A549 (cell line): Measurements from ENCODE around the gene GOLGA8B.

Experiments used
- BHLHE40 ChIP-seq: IDR thresholded peaks from 2 replicates; pipeline ENCODE4 v1.6.1; 2012; ENCODE audit warnings: low read depth, low read length, inconsistent platforms
- CEBPB ChIP-seq, 2 experiments: fragments of >200 bp in 1 of 2; sonication (Bioruptor Twin) in 1 of 2; formaldehyde crosslinking in 1 of 2; IDR thresholded peaks; 2 replicates each; pipeline ENCODE4 v1.6.1; 2012 to 2016
- CHD4 ChIP-seq: fragments of 200-600 bp; sonication (generic); IDR thresholded peaks from 2 replicates; pipeline ENCODE4 v1.6.1; 2016; ENCODE audit warnings: antibody characterized with exemption, mild to moderate bottlenecking, borderline replicate concordance
- EP300 ChIP-seq, 2 experiments: fragments of >200 bp; sonication (Bioruptor Twin); formaldehyde crosslinking; IDR thresholded peaks; 2 replicates in 1 of 2; 3 replicates in 1 of 2; pipeline ENCODE4 v1.6.1; 2016 to 2017
- JUN ChIP-seq, 2 experiments: fragments of >200 bp; sonication (Bioruptor Twin); formaldehyde crosslinking; IDR thresholded peaks; 2 replicates in 1 of 2; 3 replicates in 1 of 2; pipeline ENCODE4 v1.6.1; 2016 to 2017
- NR3C1 ChIP-seq: fragments of >200 bp; sonication (Bioruptor Twin); formaldehyde crosslinking; IDR thresholded peaks from 3 replicates; pipeline ENCODE4 v1.6.1; 2017
- PHF8 ChIP-seq: fragments of 200-600 bp; sonication (generic); IDR thresholded peaks from 2 replicates; pipeline ENCODE4 v1.6.1; 2016; ENCODE audit warnings: low read depth, mild to moderate bottlenecking, antibody characterized with exemption, moderate library complexity, borderline replicate concordance
- POLR2A ChIP-seq: IDR thresholded peaks from 2 replicates; pipeline ENCODE4 v1.6.1; 2012; ENCODE audit warnings: mild to moderate bottlenecking, low read length
- RARB ChIP-seq: fragments of 250-450 bp; sonication (Bioruptor Pico); IDR thresholded peaks from 2 replicates; pipeline ENCODE4 v1.8.0; 2021; ENCODE audit warnings: mild to moderate bottlenecking, moderate library complexity
- TFCP2L1 ChIP-seq: fragments of 250-450 bp; sonication (Bioruptor Pico); IDR thresholded peaks from 2 replicates; pipeline ENCODE4 v1.5.0; 2021; ENCODE audit warnings: mild to moderate bottlenecking
- TP53 ChIP-seq: fragments of 250-450 bp; sonication (Bioruptor Pico); IDR thresholded peaks from 2 replicates; pipeline ENCODE4 v1.5.0; 2021; ENCODE audit warnings: mild to moderate bottlenecking, moderate library complexity
- TF ChIP-seq, protein P1 (sequence below): fragments of >200 bp; sonication (Bioruptor Twin); formaldehyde crosslinking; IDR thresholded peaks from 3 replicates; pipeline ENCODE4 v1.5.1; 2016
- TF ChIP-seq, protein P2 (sequence below): fragments of >200 bp; sonication (Bioruptor Twin); formaldehyde crosslinking; IDR thresholded peaks from 2 replicates; pipeline ENCODE4 v1.6.1; 2016

DNA sequence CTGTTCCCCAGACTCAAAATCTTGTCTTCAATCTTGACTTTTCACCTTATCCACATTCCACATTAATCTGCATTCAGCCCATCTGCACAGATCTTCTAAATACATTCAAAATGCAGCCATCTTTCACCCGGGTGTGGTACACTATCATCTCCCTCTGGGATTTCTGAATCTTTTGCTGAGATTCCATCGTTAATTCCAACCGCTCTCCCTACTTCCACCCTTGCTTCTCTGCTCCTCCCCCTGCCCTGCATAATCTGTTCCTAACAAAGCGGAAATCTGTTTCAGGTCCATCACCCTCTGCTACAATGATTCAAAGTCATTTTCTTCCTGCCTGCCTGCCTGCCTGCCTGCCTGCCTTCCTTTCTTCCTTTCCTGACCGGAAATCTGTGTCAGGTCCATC, 7.9 kb upstream of the GOLGA8B start:
- no peak for TF ChIP-seq TFCP2L1 (CRISPR knock-in tag)
- TF ChIP-seq, protein P1, sequence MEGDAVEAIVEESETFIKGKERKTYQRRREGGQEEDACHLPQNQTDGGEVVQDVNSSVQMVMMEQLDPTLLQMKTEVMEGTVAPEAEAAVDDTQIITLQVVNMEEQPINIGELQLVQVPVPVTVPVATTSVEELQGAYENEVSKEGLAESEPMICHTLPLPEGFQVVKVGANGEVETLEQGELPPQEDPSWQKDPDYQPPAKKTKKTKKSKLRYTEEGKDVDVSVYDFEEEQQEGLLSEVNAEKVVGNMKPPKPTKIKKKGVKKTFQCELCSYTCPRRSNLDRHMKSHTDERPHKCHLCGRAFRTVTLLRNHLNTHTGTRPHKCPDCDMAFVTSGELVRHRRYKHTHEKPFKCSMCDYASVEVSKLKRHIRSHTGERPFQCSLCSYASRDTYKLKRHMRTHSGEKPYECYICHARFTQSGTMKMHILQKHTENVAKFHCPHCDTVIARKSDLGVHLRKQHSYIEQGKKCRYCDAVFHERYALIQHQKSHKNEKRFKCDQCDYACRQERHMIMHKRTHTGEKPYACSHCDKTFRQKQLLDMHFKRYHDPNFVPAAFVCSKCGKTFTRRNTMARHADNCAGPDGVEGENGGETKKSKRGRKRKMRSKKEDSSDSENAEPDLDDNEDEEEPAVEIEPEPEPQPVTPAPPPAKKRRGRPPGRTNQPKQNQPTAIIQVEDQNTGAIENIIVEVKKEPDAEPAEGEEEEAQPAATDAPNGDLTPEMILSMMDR: no peak
- TF ChIP-seq POLR2A: no peak
- TF ChIP-seq EP300 (IDR thresholded peaks at IDR 0.05): no peak
- no peak for TF ChIP-seq CHD4
- no peak for TF ChIP-seq CEBPB (IDR thresholded peaks at IDR 0.05)
- TF ChIP-seq BHLHE40: no peak
- no peak for TF ChIP-seq JUN (IDR thresholded peaks at IDR 0.05)
- no peak for TF ChIP-seq TP53
- TF ChIP-seq, protein P2, sequence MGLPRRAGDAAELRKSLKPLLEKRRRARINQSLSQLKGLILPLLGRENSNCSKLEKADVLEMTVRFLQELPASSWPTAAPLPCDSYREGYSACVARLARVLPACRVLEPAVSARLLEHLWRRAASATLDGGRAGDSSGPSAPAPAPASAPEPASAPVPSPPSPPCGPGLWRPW: no peak
- no peak for TF ChIP-seq NR3C1
- no peak for TF ChIP-seq RARB
- TF ChIP-seq PHF8: no peak
